ENCODE measurements around the gene FOXP1. TPM values are rescaled to one million over a fixed set of nuclear protein-coding genes. Genes with fewer than 3 reads are reported as not detected.

FOXP1 gene
- total and polyA plus RNA-seq, 9 of the 15 experiments (the other 6 are each of a cell fraction or from before 2014, with no cell fraction given): 7.7 to 34.5 (median 13.7) TPM

- no peaks in the 10 kb centered on the region; a peak in 1 of 5 replicates for H3K4me1 ChIP-seq (replicated peaks in 1 of 2; ENCODE audit: control insufficient read depth in 2 of 2, insufficient read depth in 2 of 2, low read length in 2 of 2)
- H4K20me1 ChIP-seq (replicated peaks; ENCODE audit: control insufficient read depth, insufficient read depth, low read length): no peaks in the 10 kb centered on the region
- no peaks in the 10 kb centered on the region for H3K36me3 ChIP-seq (ENCODE audit: control insufficient read depth, insufficient read depth, low read length)
- no peaks in the 10 kb centered on the region for H3K27me3 ChIP-seq (ENCODE audit: control insufficient read depth in 2 of 2, insufficient read depth in 2 of 2, low read length in 2 of 2)
- DNase-seq (ENCODE audit: extremely low read depth in 1 of 4, low spot score in 3 of 4) (no peak), ATAC-seq (no peak), FAIRE-seq (no peak)
- in situ Hi-C loops (cut with MboI): no loop called here
- POLR2A ChIA-PET: no interaction called here
- no peak overlapping the region for H3K9ac ChIP-seq (ENCODE audit: insufficient read depth in 1 of 2, low read depth in 2 of 2, low read length in 2 of 2)
- CTCF ChIA-PET (ENCODE audit: low intra/inter-chr PET ratio): no interaction called here
- no peak overlapping the region for H3K4me2 ChIP-seq (ENCODE audit: insufficient read depth, low read length)
- H2AFZ ChIP-seq (ENCODE audit: low read depth, low read length): no peak overlapping the region
- H3K4me3 ChIP-seq: no peak overlapping the region
- no peaks in the 10 kb centered on the region for H3K9me3 ChIP-seq (replicated peaks; ENCODE audit: control insufficient read depth, insufficient read depth, low read depth, low read length)
- H3K27ac ChIP-seq (ENCODE audit: extremely low read depth, low read depth, low read length): no peak overlapping the region
- H3K79me2 ChIP-seq (ENCODE audit: control insufficient read depth, insufficient read depth, low read length): no peaks in the 10 kb centered on the region
- intact Hi-C loops (cut with micrococcal nuclease): no loop called here
- H3K9me1 ChIP-seq (ENCODE audit: control insufficient read depth, insufficient read depth, low read length): no peaks in the 10 kb centered on the region
- TF ChIP-seq TCF7L2 (IDR thresholded peaks at IDR 0.05; ENCODE audit: low read depth, low read length) (no peak), ZNF79 (CRISPR knock-in tag; IDR thresholded peaks at IDR 0.05; ENCODE audit: low read depth) (no peak), ZBTB12 (CRISPR knock-in tag; IDR thresholded peaks at IDR 0.05) (no peak), STAT5A (IDR thresholded peaks at IDR 0.05; ENCODE audit: borderline replicate concordance, low read length) (no peak), IFI16 (CRISPR knock-in tag; IDR thresholded peaks at IDR 0.05) (no peak), SNAPC5 (CRISPR knock-in tag; IDR thresholded peaks at IDR 0.05) (no peak), ATF7 (IDR thresholded peaks at IDR 0.05) (no peak), ZNF444 (CRISPR knock-in tag; IDR thresholded peaks at IDR 0.05) (no peak), NR3C1 (CRISPR knock-in tag; IDR thresholded peaks at IDR 0.05) (no peak), THRAP3 (IDR thresholded peaks at IDR 0.05; ENCODE audit: borderline replicate concordance) (no peak), PTBP1 (IDR thresholded peaks at IDR 0.05; ENCODE audit: low read depth, low read length) (no peak), CGGBP1 (CRISPR knock-in tag; IDR thresholded peaks at IDR 0.05) (no peak), ZBTB49 (CRISPR knock-in tag; IDR thresholded peaks at IDR 0.05; ENCODE audit: borderline replicate concordance) (no peak), ZNF408 (CRISPR knock-in tag; IDR thresholded peaks at IDR 0.05; ENCODE audit: low read depth) (no peak), ARNT (IDR thresholded peaks at IDR 0.05) (no peak)
- 38% methylated on average over 3 of the region's 3 CpGs for WGBS (ENCODE audit: insufficient coverage, low coverage, missing lambda C conversion rate)
- no TSS peak for BruUV-seq (replicated peaks)
Measured at GRCh38 chr3:71172189-71172588, 411.3 kb downstream of the FOXP1 start.
